Fibroblast of villous mesenchyme (primary cell): ENCODE results near the gene RXRA. TPM values are rescaled to one million over a fixed set of nuclear protein-coding genes. Genes with fewer than 3 reads are reported as not detected.

Experiments
- DNase-seq: peaks from one replicate; pipeline ENCODE4 v3.0.0-alpha.2; 2010; ENCODE audit warnings: low read depth
- H3K4me3 ChIP-seq: 2 replicates; pipeline ENCODE4 v1.5.1; 2011; ENCODE audit warnings: low read depth, mild to moderate bottlenecking, low read length
- total RNA-seq: library from RNA; depleted of rRNA; stranded (reverse); fragments of >200 nt; gene quantifications from 2 replicates; pipeline ENCODE4 v1.2.3, GENCODE V29; 2012
- TF ChIP-seq, protein P1 (sequence below): IDR thresholded peaks from 2 replicates; pipeline ENCODE4 v1.5.1; 2012; ENCODE audit warnings: low read depth, mild to moderate bottlenecking, low read length; ENCODE audit not compliant: insufficient read depth

Gene RXRA
- total RNA-seq, 1 donor = 16.0 TPM

- no peak overlapping the region for H3K4me3 ChIP-seq
- TF ChIP-seq, protein P1, sequence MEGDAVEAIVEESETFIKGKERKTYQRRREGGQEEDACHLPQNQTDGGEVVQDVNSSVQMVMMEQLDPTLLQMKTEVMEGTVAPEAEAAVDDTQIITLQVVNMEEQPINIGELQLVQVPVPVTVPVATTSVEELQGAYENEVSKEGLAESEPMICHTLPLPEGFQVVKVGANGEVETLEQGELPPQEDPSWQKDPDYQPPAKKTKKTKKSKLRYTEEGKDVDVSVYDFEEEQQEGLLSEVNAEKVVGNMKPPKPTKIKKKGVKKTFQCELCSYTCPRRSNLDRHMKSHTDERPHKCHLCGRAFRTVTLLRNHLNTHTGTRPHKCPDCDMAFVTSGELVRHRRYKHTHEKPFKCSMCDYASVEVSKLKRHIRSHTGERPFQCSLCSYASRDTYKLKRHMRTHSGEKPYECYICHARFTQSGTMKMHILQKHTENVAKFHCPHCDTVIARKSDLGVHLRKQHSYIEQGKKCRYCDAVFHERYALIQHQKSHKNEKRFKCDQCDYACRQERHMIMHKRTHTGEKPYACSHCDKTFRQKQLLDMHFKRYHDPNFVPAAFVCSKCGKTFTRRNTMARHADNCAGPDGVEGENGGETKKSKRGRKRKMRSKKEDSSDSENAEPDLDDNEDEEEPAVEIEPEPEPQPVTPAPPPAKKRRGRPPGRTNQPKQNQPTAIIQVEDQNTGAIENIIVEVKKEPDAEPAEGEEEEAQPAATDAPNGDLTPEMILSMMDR = no peak
- DNase-seq = no peak
Observed at GRCh38 chr9:134373269-134373668, 47.0 kb downstream of the RXRA start.

GRCh38 chr9:134373953-134374300, 47.7 kb downstream of the RXRA start:
- TF ChIP-seq, protein P1 = no peak
- DNase-seq = no peak
- no peak overlapping the region for H3K4me3 ChIP-seq

DNA sequence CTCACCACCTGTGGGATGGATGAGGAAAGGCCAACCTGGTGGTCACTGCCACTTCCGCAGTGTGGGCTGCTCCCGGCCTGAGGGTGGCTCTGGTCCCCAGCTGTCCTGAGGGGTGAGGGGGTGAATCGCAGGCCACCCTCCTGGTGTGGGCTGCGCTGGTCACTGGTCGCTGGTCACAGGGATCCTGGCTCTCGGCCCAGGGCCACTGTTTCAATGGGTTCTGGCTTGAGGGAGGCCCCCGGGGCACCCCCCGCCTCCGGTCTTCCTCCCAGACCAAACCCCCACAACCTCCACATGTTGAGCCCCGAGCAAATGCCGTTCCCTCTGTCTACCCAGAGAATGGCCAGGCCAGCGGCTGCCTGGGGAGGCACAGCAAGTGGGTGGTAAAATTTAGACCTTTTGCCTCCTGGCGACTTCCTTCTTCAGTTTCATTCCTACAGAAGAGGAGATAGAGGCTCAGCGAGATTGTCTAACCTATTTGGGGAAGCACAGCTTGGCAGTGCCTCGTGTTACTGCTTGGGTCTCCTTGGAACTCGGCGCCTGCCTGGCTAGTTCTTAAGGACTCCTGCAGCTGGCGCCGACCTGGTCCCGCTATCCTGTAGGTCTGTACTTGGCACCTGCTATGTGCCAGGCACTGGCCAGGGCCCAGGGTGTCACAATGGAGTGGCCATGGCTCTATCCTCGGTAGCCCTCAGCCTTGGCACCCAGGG, 48.2 kb downstream of the RXRA start:
- no peak overlapping the region for H3K4me3 ChIP-seq
- TF ChIP-seq, protein P1 = no peak
- DNase-seq = no peak

- TF ChIP-seq, protein P1 = no peak
- peak; percentile 34 for DNase-seq
- no peak overlapping the region for H3K4me3 ChIP-seq
Observed at GRCh38 chr9:134375011-134375390, 48.7 kb downstream of the RXRA start.

DNA sequence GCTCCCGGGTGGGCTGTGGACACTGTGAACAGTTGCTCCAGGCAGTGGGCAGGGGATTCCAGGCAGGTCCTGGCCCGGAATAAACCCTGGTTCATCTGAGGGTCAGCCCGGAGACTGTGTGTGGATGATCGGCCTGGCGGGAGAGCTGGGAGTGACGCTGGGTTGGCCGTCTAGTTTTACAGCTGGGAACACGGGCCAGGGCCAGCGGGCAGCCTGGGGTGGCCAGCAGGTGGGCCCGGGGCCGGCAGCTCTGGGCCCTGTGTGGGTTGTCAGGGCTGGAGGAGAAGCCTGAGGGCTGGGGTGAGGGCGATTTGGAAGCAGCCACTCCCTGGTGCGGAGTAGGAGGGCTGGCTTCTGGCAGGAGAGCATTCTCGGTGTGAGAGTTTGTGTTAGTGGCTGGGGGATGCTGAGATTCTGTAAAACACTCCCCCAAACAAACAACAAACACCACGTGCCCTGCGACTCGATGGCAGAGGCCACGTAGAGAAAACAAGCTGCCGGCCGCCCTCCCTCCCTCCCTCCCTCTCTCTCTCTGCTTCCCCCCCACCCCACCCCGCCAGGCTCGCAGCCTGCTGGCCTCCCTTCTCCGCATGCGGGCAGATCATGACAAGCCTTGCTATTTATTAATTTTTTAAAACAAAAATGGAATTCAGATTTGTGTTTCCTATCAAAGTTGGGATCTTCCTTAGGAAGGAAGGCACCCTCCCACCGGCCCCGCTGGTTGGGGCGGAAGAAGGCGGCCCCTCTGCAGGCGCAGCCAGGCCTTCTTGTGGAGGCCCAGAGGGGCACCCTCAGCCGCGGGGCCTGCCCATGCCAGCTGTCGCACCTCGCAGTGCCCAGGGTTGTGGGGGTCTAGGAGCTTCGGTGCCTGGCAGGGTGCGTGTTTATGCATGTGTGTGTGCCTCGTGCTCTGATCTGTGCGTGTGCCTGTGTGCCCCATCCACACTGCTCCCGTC, 49.5 kb downstream of the RXRA start:
- peak; percentile 66 for DNase-seq
- H3K4me3 ChIP-seq = no peak overlapping the region
- TF ChIP-seq, protein P1 = no peak

DNA sequence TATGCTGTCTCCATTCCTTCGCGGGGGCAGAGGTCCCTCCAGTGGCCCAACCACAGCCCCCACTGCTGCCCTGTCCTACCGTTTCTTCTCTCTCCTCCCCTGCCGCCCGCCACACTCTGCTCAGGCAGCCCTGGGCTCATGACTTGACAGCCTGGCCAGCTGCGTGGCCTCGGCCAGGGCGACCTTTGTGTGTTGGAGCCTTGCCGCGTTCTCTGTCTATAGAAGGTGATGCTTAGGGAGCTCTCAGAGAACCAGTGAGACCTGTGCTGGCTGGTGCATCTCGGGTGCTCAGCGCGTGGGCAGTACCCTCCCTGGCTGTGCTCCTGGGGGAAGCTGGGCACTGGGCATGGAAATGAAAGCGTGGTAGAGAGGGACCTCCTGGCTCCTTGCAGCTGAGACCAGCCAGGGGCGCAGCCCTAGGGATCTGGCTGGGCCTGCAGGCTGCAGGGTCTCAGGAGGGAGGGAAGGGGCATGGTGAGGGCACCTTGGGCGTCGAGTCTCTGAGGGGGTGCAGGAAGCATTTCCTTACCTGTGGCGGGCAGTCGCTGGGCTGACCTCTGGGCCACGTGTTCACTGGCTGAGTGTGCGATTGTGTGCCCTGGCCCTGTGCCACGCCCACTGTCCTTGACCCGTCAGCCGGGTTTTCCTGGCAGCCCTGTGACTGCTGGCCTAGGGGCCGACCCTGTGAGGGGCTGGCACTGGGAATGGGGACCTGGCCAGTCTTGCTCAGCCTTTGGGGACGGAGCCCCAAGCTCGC, 50.3 kb downstream of the RXRA start:
- no peak for DNase-seq
- TF ChIP-seq, protein P1 = no peak
- H3K4me3 ChIP-seq = no peak overlapping the region
